ENCODE measurements around the gene LDB2. TPM values are rescaled to one million over a fixed set of nuclear protein-coding genes. Genes with fewer than 3 reads are reported as not detected.

The LDB2 gene
- total RNA-seq, 2 experiments from 2014 or later: not detected

DNA sequence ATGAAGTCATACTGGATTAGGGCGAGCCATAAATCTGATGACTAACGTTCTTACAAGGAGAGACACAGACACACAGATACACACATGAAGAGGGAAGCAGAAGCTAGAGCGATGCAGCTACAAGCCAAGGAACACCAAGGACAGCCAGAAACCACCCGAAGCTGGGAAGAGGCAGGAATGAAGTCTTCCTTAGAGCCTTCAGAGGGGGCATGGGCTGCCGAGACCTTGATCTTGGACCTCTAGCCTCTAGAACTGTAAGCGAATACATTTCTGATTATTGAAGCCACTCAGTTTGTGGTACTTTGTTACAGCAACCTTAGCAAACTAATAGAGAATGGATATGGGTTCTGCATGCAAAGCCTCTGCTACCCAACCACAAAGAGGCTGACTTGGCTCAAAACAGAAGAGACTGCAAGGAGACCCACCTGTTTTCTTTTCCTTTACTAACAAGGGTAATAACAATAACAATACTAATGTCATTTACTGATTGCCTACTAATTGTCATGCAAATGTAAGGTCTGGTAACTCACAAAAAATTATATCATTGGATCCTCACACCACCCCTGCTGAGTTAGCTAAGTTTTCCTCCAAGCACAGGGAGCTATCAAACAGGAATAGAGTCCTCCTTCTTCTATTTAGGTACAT is 10.1 kb upstream of the LDB2 start:
- H3K9me3 Mint-ChIP-seq: no peaks in the 10 kb centered on the region
- no peaks in the 10 kb centered on the region for H3K27me3 Mint-ChIP-seq
- H3K4me3 Mint-ChIP-seq: no peak overlapping the region
- no peaks in the 10 kb centered on the region for H3K4me1 Mint-ChIP-seq (ENCODE audit: low read depth)
- ChIA-PET POLR2A (no interaction called here), CTCF (no interaction called here)
- H3K36me3 Mint-ChIP-seq: no peaks in the 10 kb centered on the region
- no peak for DNase-seq
- intact Hi-C loops (cut with micrococcal nuclease): no loop called here
- no peak overlapping the region for H3K27ac Mint-ChIP-seq

DNA sequence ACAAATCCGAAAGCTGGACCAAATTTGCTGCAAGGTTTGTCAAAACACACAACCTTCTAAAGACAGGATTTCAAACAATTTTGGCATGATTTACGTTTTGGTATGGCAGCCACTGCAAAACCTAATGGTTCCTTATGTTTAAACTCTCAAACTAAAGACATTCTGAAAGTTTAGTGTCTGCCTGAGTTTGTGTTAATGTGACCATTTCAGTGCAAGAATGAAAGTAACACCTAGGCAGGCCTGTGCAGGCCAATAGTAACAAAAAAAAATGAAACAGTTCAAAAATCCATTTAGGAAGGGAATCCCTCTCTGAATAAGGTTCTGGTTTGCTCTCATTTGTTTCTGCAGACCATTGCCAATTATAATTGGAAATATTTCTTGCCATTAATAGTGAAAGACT is 1.9 kb upstream of the LDB2 start:
- ChIA-PET POLR2A (no interaction called here), CTCF (no interaction called here)
- Mint-ChIP-seq H3K36me3 (no peaks in the 10 kb centered on the region), H3K27ac (no peak overlapping the region), H3K27me3 (peaks cover 19% of the 10 kb centered on the region), H3K4me3 (no peak overlapping the region), H3K9me3 (no peaks in the 10 kb centered on the region), H3K4me1 (ENCODE audit: low read depth) (no peaks in the 10 kb centered on the region)
- DNase-seq: no peak
- intact Hi-C loops (cut with micrococcal nuclease): no loop called here

DNA sequence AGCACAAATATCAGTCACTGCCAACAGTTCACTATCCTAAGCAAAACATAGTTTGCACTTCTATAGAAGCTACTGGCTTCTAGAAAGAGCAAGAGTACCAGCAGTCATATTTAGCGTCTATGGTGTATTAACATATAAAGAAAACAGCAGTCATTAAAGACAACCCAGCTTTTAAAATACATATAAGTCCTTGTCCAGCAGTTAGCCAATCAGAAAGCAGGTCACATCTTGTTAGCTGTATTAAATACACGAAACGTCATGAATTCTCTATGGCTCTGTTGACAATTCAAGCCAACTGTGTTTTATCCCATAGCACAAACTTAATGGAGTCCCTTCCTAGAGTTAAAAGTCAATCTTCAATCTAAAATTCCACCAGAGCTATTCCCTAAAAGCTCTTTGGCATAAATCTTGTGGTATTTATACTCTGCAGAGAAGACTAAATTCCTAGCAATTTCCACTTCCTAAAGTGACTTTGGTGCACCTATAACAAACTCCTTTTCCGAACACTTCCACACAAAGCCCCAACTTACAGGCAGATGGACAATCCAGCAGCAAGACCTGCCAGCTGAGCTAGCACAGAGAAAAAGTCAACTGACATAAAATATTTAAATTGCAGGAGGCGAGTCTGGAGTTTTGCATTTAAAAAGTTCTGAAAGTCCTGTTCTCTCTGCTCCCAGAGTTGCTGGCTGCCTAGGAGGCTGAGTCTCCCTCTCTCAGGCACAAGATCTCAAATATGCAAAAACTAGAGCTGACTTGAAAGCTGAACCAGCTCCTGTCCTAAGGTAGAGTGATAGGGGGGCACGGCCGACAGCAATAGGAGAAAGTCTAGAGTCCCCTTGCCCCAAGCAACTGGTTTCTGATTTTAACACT is 1.3 kb downstream of the LDB2 start:
- Mint-ChIP-seq H3K27ac (no peak overlapping the region), H3K36me3 (no peaks in the 10 kb centered on the region), H3K9me3 (no peaks in the 10 kb centered on the region), H3K4me1 (ENCODE audit: low read depth) (peaks cover 8% of the 10 kb centered on the region), H3K4me3 (no peak overlapping the region), H3K27me3 (peaks cover 20% of the 10 kb centered on the region)
- POLR2A ChIA-PET: no interaction called here
- intact Hi-C loops (cut with micrococcal nuclease): no loop called here
- CTCF ChIA-PET: interaction anchor here (1.5 kb wide), 1 partner anchor 19 kb away, joined by 5 read pairs; no protein-coding TSS in a partner anchor
- no peak for DNase-seq

DNA sequence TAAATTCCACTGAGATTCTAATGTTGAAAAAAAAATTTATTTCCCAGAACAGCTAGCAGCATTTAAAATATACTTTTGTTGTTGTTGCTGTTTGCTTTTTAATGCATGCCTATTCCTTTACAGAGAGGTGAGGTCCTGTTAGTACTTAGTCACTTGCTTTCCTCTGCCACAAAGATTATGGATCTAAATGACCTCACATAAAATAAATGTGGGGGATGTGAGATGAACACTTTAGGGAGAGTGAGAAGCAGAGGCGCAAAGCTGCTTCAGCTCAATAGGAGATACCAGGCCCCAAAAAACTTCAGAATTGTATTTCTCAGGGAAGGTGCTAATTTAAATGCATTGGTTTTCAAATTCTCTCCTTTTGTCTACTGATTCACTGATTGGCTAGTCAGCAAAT is 4.0 kb downstream of the LDB2 start:
- CTCF ChIA-PET: no interaction called here
- intact Hi-C loops (cut with micrococcal nuclease): no loop called here
- no peak overlapping the region for H3K27ac Mint-ChIP-seq
- POLR2A ChIA-PET: no interaction called here
- H3K9me3 Mint-ChIP-seq: no peaks in the 10 kb centered on the region
- H3K4me1 Mint-ChIP-seq (ENCODE audit: low read depth): peaks cover 17% of the 10 kb centered on the region
- no peak for DNase-seq
- H3K36me3 Mint-ChIP-seq: no peaks in the 10 kb centered on the region
- H3K27me3 Mint-ChIP-seq: peaks cover 20% of the 10 kb centered on the region
- H3K4me3 Mint-ChIP-seq: no peak overlapping the region

DNA sequence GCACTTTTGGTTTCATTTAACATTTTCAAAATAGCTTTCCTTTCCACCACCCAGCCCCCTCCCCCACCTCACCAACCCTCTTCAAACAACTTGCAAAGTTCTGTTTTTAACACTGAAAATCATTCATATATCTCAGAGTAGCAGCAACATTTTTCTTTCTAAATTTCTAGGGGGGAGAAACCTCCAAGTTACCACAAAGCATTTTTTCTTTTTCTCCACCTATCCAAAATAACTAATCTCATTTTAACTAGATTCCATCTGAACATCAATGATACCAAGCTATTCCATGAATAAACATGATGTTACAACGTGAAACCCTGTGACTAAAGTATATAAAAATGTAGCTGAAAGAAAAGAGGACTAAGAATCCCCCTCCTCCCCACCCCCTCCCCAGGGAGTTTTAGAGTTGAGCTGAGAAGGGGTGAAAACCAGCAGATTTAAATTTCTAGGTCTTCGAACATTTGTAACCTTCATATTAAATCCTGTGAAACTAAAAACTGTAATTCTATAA is 5.2 kb downstream of the LDB2 start:
- ChIA-PET CTCF (interaction anchor here (1.5 kb wide), 1 partner anchor 24 kb away, joined by 4 read pairs; no protein-coding TSS in a partner anchor), POLR2A (no interaction called here)
- Mint-ChIP-seq H3K4me1 (ENCODE audit: low read depth) (peaks cover 17% of the 10 kb centered on the region), H3K36me3 (no peaks in the 10 kb centered on the region), H3K27ac (no peak overlapping the region), H3K4me3 (no peak overlapping the region), H3K9me3 (no peaks in the 10 kb centered on the region), H3K27me3 (peaks cover 16% of the 10 kb centered on the region)
- DNase-seq: peak; percentile 14
- intact Hi-C loops (cut with micrococcal nuclease): no loop called here

DNA sequence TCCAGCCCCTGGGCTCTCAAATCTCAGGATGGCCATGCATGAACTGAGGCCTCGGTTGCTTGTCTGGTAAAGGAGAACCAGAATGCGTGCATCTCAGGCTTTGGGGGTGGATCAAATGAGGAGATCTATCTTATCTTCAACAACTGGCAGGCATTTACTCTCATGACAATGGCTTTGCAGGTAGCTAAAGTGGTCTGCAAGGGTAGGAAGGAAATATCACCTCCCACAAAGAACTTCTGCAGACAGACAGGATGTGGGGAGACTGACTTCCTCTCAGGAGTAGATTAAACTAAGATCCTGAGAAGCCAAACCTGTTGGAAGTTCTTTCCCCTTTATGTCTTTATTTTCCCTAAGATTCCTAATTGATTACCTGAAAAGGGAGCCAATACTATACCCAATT is 7.8 kb downstream of the LDB2 start:
- no peak for DNase-seq
- no peaks in the 10 kb centered on the region for H3K9me3 Mint-ChIP-seq
- H3K27me3 Mint-ChIP-seq: peaks cover 3% of the 10 kb centered on the region
- H3K4me3 Mint-ChIP-seq: no peak overlapping the region
- intact Hi-C loops (cut with micrococcal nuclease): no loop called here
- H3K27ac Mint-ChIP-seq: no peak overlapping the region
- ChIA-PET POLR2A (no interaction called here), CTCF (interaction anchor here (1.2 kb wide), 1 partner anchor 26 kb away, joined by 3 read pairs; no protein-coding TSS in a partner anchor)
- peaks cover 17% of the 10 kb centered on the region for H3K4me1 Mint-ChIP-seq (ENCODE audit: low read depth)
- H3K36me3 Mint-ChIP-seq: no peaks in the 10 kb centered on the region

DNA sequence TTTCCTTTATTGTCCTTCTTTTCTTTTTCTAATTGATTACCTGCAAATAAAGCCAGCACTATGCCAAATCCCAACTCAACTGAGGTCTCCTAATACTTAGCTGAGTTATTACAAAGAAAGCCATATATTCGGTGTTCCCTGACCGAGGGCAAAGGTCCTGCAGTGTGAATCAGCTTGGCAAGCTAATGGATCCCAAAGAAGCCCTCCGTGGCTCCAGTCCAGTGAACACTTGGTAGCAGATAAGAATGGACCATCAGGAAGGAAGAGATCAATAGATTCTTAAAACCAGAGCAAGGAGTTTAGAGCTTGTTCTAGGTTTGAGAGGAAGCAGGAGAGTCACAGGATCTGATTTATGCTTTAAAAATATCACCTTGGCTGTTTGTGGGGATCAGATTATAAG is 8.5 kb downstream of the LDB2 start:
- Mint-ChIP-seq H3K9me3 (no peaks in the 10 kb centered on the region), H3K36me3 (no peaks in the 10 kb centered on the region), H3K4me3 (no peak overlapping the region), H3K4me1 (ENCODE audit: low read depth) (peaks cover 17% of the 10 kb centered on the region), H3K27ac (no peak overlapping the region), H3K27me3 (peaks cover 3% of the 10 kb centered on the region)
- no peak for DNase-seq
- intact Hi-C loops (cut with micrococcal nuclease): no loop called here
- CTCF ChIA-PET: no interaction called here
- POLR2A ChIA-PET: no interaction called here

DNA sequence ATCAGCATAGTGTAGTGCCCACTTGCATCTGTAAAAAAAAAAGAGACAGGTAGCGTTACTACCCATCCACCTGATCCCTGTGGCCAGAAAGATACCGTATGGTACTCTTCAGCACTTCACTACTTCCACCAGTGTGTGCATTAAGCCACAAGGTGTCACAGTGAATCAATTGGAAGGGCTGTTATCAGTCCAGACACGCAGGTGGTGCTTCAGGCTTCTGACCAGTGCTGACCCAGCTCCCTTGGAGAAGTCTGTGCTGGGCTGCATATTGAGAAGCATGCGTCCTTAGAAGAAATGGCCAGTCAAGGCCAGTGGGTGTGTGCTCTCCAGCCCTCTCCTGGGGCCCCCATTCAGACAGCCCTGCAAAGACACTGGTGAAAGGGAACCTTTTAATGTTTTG is 10.6 kb downstream of the LDB2 start:
- CTCF ChIA-PET: no interaction called here
- H3K27ac Mint-ChIP-seq: no peak overlapping the region
- H3K4me1 Mint-ChIP-seq (ENCODE audit: low read depth): peaks cover 12% of the 10 kb centered on the region

DNA sequence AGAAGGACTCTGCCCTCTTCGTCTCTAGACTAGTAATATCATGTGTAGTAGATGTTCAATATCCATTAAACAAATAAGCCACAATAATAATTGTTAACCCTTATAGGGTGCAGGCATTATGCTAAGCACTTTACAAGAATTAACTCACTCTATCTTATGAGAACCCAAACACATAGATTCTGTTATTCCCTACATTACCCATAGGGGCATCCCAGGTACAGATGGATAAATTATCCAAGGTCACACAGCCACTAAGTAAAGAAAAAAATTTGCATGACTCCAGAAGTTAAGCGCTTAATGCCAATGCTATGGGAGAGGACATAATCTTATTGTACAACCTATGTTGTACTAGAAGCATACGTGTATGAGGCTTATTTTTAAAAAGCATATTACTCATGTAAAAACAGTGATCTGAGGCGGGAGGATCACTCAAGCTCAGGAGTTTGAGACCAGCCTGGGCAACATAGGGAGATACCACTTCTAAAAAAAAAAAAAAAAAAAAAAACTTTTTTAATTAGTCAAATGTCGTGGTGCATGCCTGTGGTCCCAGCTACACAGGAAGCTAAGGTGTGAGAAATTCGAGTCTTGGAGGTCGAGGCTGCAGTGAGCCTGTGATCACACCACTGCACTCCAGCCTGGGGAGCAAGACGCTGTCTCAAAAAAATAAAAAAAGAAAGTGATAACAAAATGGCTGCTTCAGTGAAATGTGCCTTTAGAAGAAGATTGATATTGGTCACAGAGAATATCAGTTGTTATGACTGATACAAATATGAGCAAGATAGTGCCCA is 13.6 kb downstream of the LDB2 start:
- H3K27me3 Mint-ChIP-seq: no peaks in the 10 kb centered on the region
- no peaks in the 10 kb centered on the region for H3K36me3 Mint-ChIP-seq
- no peaks in the 10 kb centered on the region for H3K4me1 Mint-ChIP-seq (ENCODE audit: low read depth)
- POLR2A ChIA-PET: no interaction called here
- CTCF ChIA-PET: no interaction called here
- no peak for DNase-seq
- no peaks in the 10 kb centered on the region for H3K9me3 Mint-ChIP-seq
- no peak overlapping the region for H3K4me3 Mint-ChIP-seq
- no peak overlapping the region for H3K27ac Mint-ChIP-seq
- intact Hi-C loops (cut with micrococcal nuclease): no loop called here

More for the DNA sequence above, 10.6 kb downstream of the LDB2 start:
- peaks cover 1% of the 10 kb centered on the region for H3K27me3 Mint-ChIP-seq
- H3K4me3 Mint-ChIP-seq: no peak overlapping the region
- DNase-seq: no peak
- intact Hi-C loops (cut with micrococcal nuclease): no loop called here
- H3K9me3 Mint-ChIP-seq: no peaks in the 10 kb centered on the region
- POLR2A ChIA-PET: no interaction called here
- no peaks in the 10 kb centered on the region for H3K36me3 Mint-ChIP-seq

DNA sequence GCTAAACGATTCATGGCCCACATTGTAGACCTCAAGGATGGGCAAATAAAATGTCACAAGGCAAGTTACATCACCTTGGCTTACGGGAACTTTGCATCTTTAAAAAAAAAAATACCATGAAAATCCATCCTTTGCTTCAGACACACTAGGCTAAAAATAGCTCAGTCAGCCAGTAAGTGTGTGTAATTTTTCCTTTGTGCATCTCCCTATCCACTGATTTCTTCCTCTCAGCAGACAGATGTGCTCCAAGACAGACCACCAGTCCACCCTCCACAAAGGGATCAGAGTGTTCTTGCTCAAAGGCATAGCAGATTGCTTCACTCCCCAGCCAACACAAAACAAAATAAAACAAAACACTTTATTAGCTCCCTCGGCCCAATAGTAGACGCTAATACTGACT is 14.6 kb downstream of the LDB2 start:
- intact Hi-C loops (cut with micrococcal nuclease): no loop called here
- no peak for DNase-seq
- ChIA-PET CTCF (no interaction called here), POLR2A (interaction anchor here (0.6 kb wide), 1 partner anchor 1172 kb away, joined by 4 read pairs; no protein-coding TSS in a partner anchor)
- no peaks in the 10 kb centered on the region for H3K27me3 Mint-ChIP-seq
- no peak overlapping the region for H3K27ac Mint-ChIP-seq
- no peaks in the 10 kb centered on the region for H3K9me3 Mint-ChIP-seq
- no peaks in the 10 kb centered on the region for H3K36me3 Mint-ChIP-seq
- H3K4me3 Mint-ChIP-seq: no peak overlapping the region
- no peaks in the 10 kb centered on the region for H3K4me1 Mint-ChIP-seq (ENCODE audit: low read depth)

DNA sequence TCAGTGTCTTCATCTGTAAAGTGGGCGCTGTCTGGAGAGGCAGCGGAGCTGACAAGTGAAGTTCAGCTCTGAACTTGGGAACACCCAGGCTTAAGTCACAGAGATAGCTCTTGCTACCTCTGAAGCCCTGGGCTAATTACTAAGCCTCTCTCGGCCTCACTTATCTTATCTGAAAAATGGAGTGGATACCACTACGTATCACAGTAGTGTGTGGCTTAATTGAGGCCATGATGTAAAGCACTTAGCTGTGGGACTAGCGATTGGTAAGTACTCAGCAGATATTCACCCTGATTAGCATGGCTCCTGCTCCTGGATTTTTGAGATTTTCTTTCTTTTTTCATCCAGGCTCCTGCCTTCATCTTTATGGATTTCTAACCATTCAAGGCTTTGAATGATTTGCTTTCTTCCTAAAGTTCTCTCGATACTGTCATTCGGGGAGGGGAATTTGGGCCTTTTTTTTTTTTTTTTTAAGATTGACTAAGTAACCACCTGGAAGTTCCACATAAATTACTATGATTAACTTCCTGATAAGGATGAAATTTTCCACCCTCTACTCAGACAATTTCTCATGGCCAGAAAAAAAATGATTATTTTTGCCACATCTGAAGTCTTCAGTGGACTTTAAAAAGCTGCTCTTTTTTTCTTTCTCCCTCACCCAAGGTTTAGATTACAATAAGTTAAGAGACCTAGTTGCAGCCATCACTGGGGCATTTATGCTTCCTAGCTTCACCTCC is 17.1 kb downstream of the LDB2 start:
- CTCF ChIA-PET: interaction anchor here (1.1 kb wide), 1 partner anchor 35 kb away, joined by 3 read pairs; no protein-coding TSS in a partner anchor
- intact Hi-C loops (cut with micrococcal nuclease): no loop called here
- POLR2A ChIA-PET: no interaction called here
- Mint-ChIP-seq H3K36me3 (no peaks in the 10 kb centered on the region), H3K4me1 (ENCODE audit: low read depth) (no peaks in the 10 kb centered on the region), H3K9me3 (no peaks in the 10 kb centered on the region), H3K27me3 (no peaks in the 10 kb centered on the region), H3K4me3 (no peak overlapping the region), H3K27ac (no peak overlapping the region)
- DNase-seq: no peak

DNA sequence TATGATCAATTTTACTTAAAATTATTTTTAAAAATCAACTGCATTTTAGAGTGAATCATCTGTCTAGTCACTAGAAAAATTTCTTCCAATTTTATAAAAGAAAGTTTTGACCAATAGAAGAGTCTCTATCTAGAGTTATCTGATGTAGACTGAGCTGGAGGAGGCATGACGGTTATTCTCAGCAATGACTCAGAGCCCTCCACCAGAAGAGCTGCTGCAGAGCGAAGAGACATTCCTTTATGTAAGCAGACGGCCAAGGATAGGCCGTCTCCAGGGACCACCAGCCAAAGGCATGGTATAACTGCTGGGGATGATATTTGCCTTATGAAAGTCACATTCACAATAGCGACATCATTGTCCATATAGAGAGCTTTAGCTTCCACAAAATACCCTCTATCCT is 23.0 kb downstream of the LDB2 start:
- H3K4me3 Mint-ChIP-seq: no peak overlapping the region
- no peak for DNase-seq
- no peaks in the 10 kb centered on the region for H3K36me3 Mint-ChIP-seq
- no peaks in the 10 kb centered on the region for H3K27me3 Mint-ChIP-seq
- no peaks in the 10 kb centered on the region for H3K9me3 Mint-ChIP-seq
- ChIA-PET POLR2A (no interaction called here), CTCF (no interaction called here)
- H3K27ac Mint-ChIP-seq: no peak overlapping the region
- intact Hi-C loops (cut with micrococcal nuclease): no loop called here
- no peaks in the 10 kb centered on the region for H3K4me1 Mint-ChIP-seq (ENCODE audit: low read depth)

Data from activated CD4-positive, alpha-beta memory T cell treated with anti-CD3 and anti-CD28 coated beads for 36 hours (primary cell).